Measurements from ENCODE around the gene C14orf132. TPM values are rescaled to one million over a fixed set of nuclear protein-coding genes. Genes with fewer than 3 reads are reported as not detected.

C14orf132 gene
- total and polyA plus RNA-seq, 10 of the 15 experiments (the other 5 are each of a cell fraction or from before 2014, with no cell fraction given), result under 0.01 to 1.2 (median 0.03) TPM; not detected in 2

- ChIA-PET POLR2A (no interaction called here), SMC1A (ENCODE audit: uncharacterized antibody, unreplicated experiment) (no interaction called here), CTCF (no interaction called here), RAD21 (ENCODE audit: unreplicated experiment) (no interaction called here)
- H3K9ac ChIP-seq (ENCODE audit: control insufficient read depth, insufficient read depth, low read length), result no peak overlapping the region
- no peak for DNase-seq (ENCODE audit: low read depth, low spot score)
- H3K4me2 ChIP-seq (ENCODE audit: control insufficient read depth, insufficient read depth), result peak overlapping the region; percentile 64
- ATAC-seq, result no peak
- H3K79me2 ChIP-seq (ENCODE audit: control insufficient read depth, insufficient read depth, low read length), result no peaks in the 10 kb centered on the region
- intact Hi-C loops (cut with micrococcal nuclease; ENCODE audit: unreplicated experiment), result no loop called here
- no peak for FAIRE-seq
- 3% methylated on average over 44 of the region's 56 CpGs for WGBS (ENCODE audit: insufficient coverage, insufficient replicate concordance, low lambda C conversion rate, missing lambda C conversion rate)
- H2AFZ ChIP-seq (ENCODE audit: control insufficient read depth, low read depth, low read length), result no peak overlapping the region; the same call in 1 of the 2 replicates
- no peaks in the 10 kb centered on the region for H3K36me3 ChIP-seq (ENCODE audit: control insufficient read depth in 2 of 2, insufficient read depth in 2 of 2, low read length in 1 of 2)
- no peak overlapping the region for H3K4me3 ChIP-seq
- no peaks in the 10 kb centered on the region for H3K4me1 ChIP-seq (ENCODE audit: control insufficient read depth, insufficient read depth, low read length)
- TF ChIP-seq CEBPB (IDR thresholded peaks at IDR 0.05; ENCODE audit: borderline replicate concordance in 1 of 2, low read depth in 2 of 2, low read length in 2 of 2) (no peak), GATAD2B (conservative IDR thresholded peaks at IDR 0.05; ENCODE audit: low read depth) (0 out of 2 replicates have a peak, but pooled peaks have one; percentile 34), CHD2 (IDR thresholded peaks at IDR 0.05; ENCODE audit: borderline replicate concordance, low read depth, low read length) (no peak), RELA (IDR thresholded peaks at IDR 0.05; ENCODE audit: borderline replicate concordance, partially characterized antibody) (no peak), POLR2AphosphoS5 (IDR thresholded peaks at IDR 0.05; ENCODE audit: low read length) (no peak), CTCF (IDR thresholded peaks at IDR 0.05 in 2 of 3, conservative IDR thresholded peaks at IDR 0.05 in 1 of 3; ENCODE audit: control insufficient read depth in 2 of 3, extremely low read depth in 1 of 3, insufficient read depth in 1 of 3, low read depth in 3 of 3, low read length in 3 of 3) (peak in 1 of 3 experiments; percentile 5; a peak in 1 of 6 replicates), BHLHE40 (IDR thresholded peaks at IDR 0.05; ENCODE audit: borderline replicate concordance in 1 of 2, low read depth in 2 of 2, low read length in 1 of 2) (peak in 1 of 2 experiments; percentile 5; a peak in 1 of 4 replicates), STAT3 (IDR thresholded peaks at IDR 0.05; ENCODE audit: low read depth, low read length) (no peak), ZZZ3 (IDR thresholded peaks at IDR 0.05; ENCODE audit: control insufficient read depth, insufficient read length, low read depth) (no peak)
- no peaks in the 10 kb centered on the region for H3K9me3 ChIP-seq (replicated peaks; ENCODE audit: control insufficient read depth, insufficient read depth, low read length)
- no TSS peak for BruUV-seq (replicated peaks)
- H3K27ac ChIP-seq (ENCODE audit: control insufficient read depth, insufficient read depth), result no peak overlapping the region
- peaks cover 7 to 12% of the 10 kb centered on the region in 2 experiments; a peak in 3 of 4 replicates for H3K27me3 ChIP-seq (replicated peaks in 1 of 2; ENCODE audit: control insufficient read depth in 2 of 2, insufficient read depth in 2 of 2, low read length in 1 of 2)
- in situ Hi-C loops (cut with MboI), result no loop called here
- H4K20me1 ChIP-seq (ENCODE audit: control insufficient read depth, insufficient read depth), result no peaks in the 10 kb centered on the region
Observed at GRCh38 chr14:96039633-96040311, 610 bp downstream of the C14orf132 start.
